ENCODE data around the gene TMEM208. TPM values are rescaled to one million over a fixed set of nuclear protein-coding genes. Genes with fewer than 3 reads are reported as not detected.

The TMEM208 gene
- total and polyA plus RNA-seq, 2 experiments from 2014 or later, result 53.8 to 97.0 TPM

DNA sequence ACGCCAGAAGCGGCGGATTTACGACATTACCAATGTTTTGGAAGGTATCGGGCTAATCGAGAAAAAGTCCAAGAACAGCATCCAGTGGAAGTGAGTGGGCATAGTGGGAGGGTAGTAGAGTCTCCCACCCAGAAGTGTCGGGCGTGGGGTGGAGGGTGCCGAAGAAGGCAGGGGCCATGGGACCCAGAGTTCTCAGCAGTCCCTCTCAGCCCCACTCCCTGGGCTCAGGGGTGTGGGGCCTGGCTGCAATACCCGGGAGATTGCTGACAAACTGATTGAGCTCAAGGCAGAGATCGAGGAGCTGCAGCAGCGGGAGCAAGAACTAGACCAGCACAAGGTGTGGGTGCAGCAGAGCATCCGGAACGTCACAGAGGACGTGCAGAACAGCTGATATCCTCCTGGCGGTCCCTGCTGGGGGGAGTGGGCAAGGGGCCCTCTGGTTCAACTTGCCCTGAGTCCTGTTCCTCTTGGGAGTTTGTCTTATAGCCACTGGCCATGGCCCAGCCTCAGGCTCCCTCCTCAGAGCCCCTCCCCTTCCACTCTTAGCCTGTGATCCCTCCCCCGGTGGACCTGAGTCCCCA lies 34.1 kb upstream of the TMEM208 start:
- WGBS, 2 experiments (ENCODE audit: low coverage in 1 of 2, low lambda C conversion rate in 2 of 2, missing lambda C conversion rate in 2 of 2), result 34 to 38% methylated on average over 15 to 17 of the region's 17 CpGs
- Histone ChIP-seq H3K9ac (peak overlapping the region; percentile 90), H3F3A (ENCODE audit: insufficient read depth) (peaks cover 10% of the 10 kb centered on the region; the same call in 1 of the 2 replicates), H2AFZ (no peak overlapping the region), H3K36me3 (ENCODE audit: low read depth) (peaks cover 20% of the 10 kb centered on the region; the same call in 1 of the 2 replicates), H4K20me1 (ENCODE audit: insufficient read depth) (no peaks in the 10 kb centered on the region), H3K79me2 (ENCODE audit: insufficient read depth) (peaks cover 39% of the 10 kb centered on the region), H3K9me3 (ENCODE audit: low read depth) (no peaks in the 10 kb centered on the region), H3K4me2 (ENCODE audit: unreplicated experiment) (peak overlapping the region; percentile 89), H3K27ac (no peak overlapping the region; the same call in 1 of the 2 replicates), H3K9me2 (ENCODE audit: insufficient read depth) (no peaks in the 10 kb centered on the region), H3K27me3 (replicated peaks; ENCODE audit: insufficient read depth) (no peaks in the 10 kb centered on the region), H3K4me1 (ENCODE audit: insufficient read depth) (peaks cover 11% of the 10 kb centered on the region), H3K4me3 (peak overlapping the region; percentile 84)
- TF ChIP-seq EZH2 (IDR thresholded peaks at IDR 0.05; ENCODE audit: insufficient read depth, poor library complexity, severe bottlenecking), result no peak
- TF ChIP-seq EZH2phosphoT487 (IDR thresholded peaks at IDR 0.05; ENCODE audit: insufficient read depth, low read depth), result no peak
- in situ Hi-C loops (cut with MboI), result no loop called here
- DNase-seq, result no peak

DNA sequence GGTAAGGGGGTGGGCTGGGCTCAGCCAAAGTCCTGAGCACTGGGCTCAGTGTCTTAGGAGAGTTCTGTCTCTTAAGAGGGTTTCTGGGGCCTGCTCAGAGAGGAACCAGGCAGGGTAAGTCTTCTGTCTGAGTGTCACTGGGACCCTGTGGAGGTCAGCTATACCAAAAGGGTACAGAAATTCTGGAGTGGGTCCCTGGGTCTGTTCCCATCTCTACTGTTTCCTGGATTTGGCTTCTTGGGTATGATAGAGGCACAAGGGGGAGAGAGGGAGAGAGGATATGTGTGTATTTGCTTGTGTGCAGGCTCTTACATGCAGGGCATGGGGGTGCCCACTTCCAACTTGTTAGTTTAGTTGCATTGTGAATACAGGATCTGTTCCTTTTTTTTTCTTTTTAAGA lies 33.4 kb upstream of the TMEM208 start:
- no peak for DNase-seq
- Histone ChIP-seq H3F3A (ENCODE audit: insufficient read depth) (peaks cover 10% of the 10 kb centered on the region; the same call in 1 of the 2 replicates), H3K4me1 (ENCODE audit: insufficient read depth) (peaks cover 11% of the 10 kb centered on the region), H3K36me3 (ENCODE audit: low read depth) (peaks cover 21% of the 10 kb centered on the region; the same call in 1 of the 2 replicates), H4K20me1 (ENCODE audit: insufficient read depth) (no peaks in the 10 kb centered on the region), H3K27me3 (replicated peaks; ENCODE audit: insufficient read depth) (no peaks in the 10 kb centered on the region), H3K9me2 (ENCODE audit: insufficient read depth) (no peaks in the 10 kb centered on the region), H2AFZ (no peak overlapping the region), H3K27ac (no peak overlapping the region), H3K9me3 (ENCODE audit: low read depth) (no peaks in the 10 kb centered on the region), H3K79me2 (ENCODE audit: insufficient read depth) (peaks cover 39% of the 10 kb centered on the region), H3K9ac (peak overlapping the region; percentile 90), H3K4me2 (ENCODE audit: unreplicated experiment) (peak overlapping the region; percentile 89), H3K4me3 (peak overlapping the region; percentile 84)
- in situ Hi-C loops (cut with MboI), result no loop called here
- no peak for TF ChIP-seq EZH2phosphoT487 (IDR thresholded peaks at IDR 0.05; ENCODE audit: insufficient read depth, low read depth)

DNA sequence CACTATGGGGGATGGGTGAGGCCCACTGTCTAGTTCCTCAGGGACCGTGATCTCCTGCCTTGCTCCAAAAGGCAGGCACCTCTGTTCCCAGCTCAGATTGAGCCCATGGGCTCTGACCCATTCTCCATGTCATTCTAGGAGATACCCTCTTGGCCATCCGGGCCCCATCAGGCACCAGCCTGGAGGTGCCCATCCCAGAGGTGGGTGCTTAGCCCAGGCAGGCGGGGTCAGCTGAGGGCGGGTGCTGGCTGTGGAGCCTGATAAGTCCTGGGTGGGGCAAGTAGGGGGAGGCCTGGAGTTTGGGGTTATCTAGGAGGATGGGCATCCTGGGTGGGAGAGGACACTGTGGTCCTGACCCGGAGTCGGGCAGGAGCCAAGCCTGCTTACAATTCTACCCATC lies 32.7 kb upstream of the TMEM208 start:
- TF ChIP-seq EZH2 (IDR thresholded peaks at IDR 0.05; ENCODE audit: insufficient read depth, poor library complexity, severe bottlenecking), result no peak
- no peak for TF ChIP-seq EZH2phosphoT487 (IDR thresholded peaks at IDR 0.05; ENCODE audit: insufficient read depth, low read depth)
- 92 to 93% methylated on average over 6 of the region's 6 CpGs for WGBS, 2 experiments (ENCODE audit: low coverage in 1 of 2, low lambda C conversion rate in 2 of 2, missing lambda C conversion rate in 2 of 2)
- H3K9me2 ChIP-seq (ENCODE audit: insufficient read depth), result no peaks in the 10 kb centered on the region
- in situ Hi-C loops (cut with MboI), result no loop called here
- no peak overlapping the region for H3K4me2 ChIP-seq (ENCODE audit: unreplicated experiment)
- H3K36me3 ChIP-seq (ENCODE audit: low read depth), result peaks cover 21% of the 10 kb centered on the region; the same call in 1 of the 2 replicates
- no peaks in the 10 kb centered on the region for H3K9me3 ChIP-seq (ENCODE audit: low read depth)
- H3K4me3 ChIP-seq, result no peak overlapping the region
- peaks cover 11% of the 10 kb centered on the region for H3K4me1 ChIP-seq (ENCODE audit: insufficient read depth)
- no peak for DNase-seq
- H2AFZ ChIP-seq, result no peak overlapping the region
- no peak overlapping the region for H3K27ac ChIP-seq
- peak overlapping the region; percentile 90 for H3K9ac ChIP-seq
- no peaks in the 10 kb centered on the region for H4K20me1 ChIP-seq (ENCODE audit: insufficient read depth)
- H3K79me2 ChIP-seq (ENCODE audit: insufficient read depth), result peaks cover 39% of the 10 kb centered on the region
- H3F3A ChIP-seq (ENCODE audit: insufficient read depth), result peaks cover 10% of the 10 kb centered on the region; the same call in 1 of the 2 replicates
- no peaks in the 10 kb centered on the region for H3K27me3 ChIP-seq (replicated peaks; ENCODE audit: insufficient read depth)

DNA sequence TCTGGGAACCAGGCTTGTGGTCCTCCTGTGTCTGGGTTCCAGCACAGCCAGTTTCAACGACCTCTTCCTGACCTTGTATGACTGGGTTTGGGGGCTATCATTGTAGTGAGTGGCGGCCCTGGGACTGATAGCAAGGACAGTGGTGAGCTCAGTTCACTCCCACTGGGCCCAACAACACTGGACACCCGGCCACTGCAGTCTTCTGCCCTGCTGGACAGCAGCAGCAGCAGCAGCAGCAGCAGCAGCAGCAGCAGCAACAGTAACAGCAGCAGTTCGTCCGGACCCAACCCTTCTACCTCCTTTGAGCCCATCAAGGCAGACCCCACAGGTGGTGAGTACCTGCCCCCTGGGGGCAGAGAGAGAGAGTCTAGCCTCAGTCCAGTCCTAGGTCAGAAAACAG lies 31.3 kb upstream of the TMEM208 start:
- 83 to 91% methylated on average over 5 of the region's 5 CpGs for WGBS, 2 experiments (ENCODE audit: low coverage in 1 of 2, low lambda C conversion rate in 2 of 2, missing lambda C conversion rate in 2 of 2)

More for the DNA sequence above, 31.3 kb upstream of the TMEM208 start:
- no peak for DNase-seq
- in situ Hi-C loops (cut with MboI), result no loop called here
- Histone ChIP-seq H3K79me2 (ENCODE audit: insufficient read depth) (peaks cover 39% of the 10 kb centered on the region), H3K4me3 (no peak overlapping the region), H3F3A (ENCODE audit: insufficient read depth) (peaks cover 10% of the 10 kb centered on the region; the same call in 1 of the 2 replicates), H3K36me3 (ENCODE audit: low read depth) (peaks cover 21% of the 10 kb centered on the region; the same call in 1 of the 2 replicates), H3K4me2 (ENCODE audit: unreplicated experiment) (no peak overlapping the region), H3K27ac (no peak overlapping the region), H4K20me1 (ENCODE audit: insufficient read depth) (no peaks in the 10 kb centered on the region), H2AFZ (no peak overlapping the region), H3K9ac (no peak overlapping the region), H3K27me3 (replicated peaks; ENCODE audit: insufficient read depth) (no peaks in the 10 kb centered on the region), H3K9me3 (ENCODE audit: low read depth) (no peaks in the 10 kb centered on the region), H3K9me2 (ENCODE audit: insufficient read depth) (no peaks in the 10 kb centered on the region), H3K4me1 (ENCODE audit: insufficient read depth) (peaks cover 11% of the 10 kb centered on the region)
- TF ChIP-seq EZH2phosphoT487 (IDR thresholded peaks at IDR 0.05; ENCODE audit: insufficient read depth, low read depth) (no peak), EZH2 (IDR thresholded peaks at IDR 0.05; ENCODE audit: insufficient read depth, poor library complexity, severe bottlenecking) (no peak)
